ENCODE results near the gene WFDC8.

WFDC8 gene

GRCh38 chr20:45579184-45579583 lies at the start of gene WFDC8:
WFDC8 (minus strand) TSS chr20:45579284; CDS start chr20:45579247, 37 bp downstream.
- Histone ChIP-seq H3K27me3 (ENCODE audit: control insufficient read depth in 1 of 2, insufficient read depth in 2 of 2, low read length in 2 of 2) (no peaks in the 10 kb centered on the region), H3K36me3 (ENCODE audit: control insufficient read depth in 1 of 2, insufficient read depth in 2 of 2, low read length in 2 of 2) (no peaks in the 10 kb centered on the region), H3K4me3 (ENCODE audit: low read depth in 1 of 2, low read length in 2 of 2) (no peak within 1 kb of the TSS), H3K9ac (ENCODE audit: low read depth in 1 of 2, low read length in 2 of 2) (no peak within 1 kb of the TSS), H3K9me3 (ENCODE audit: control insufficient read depth in 1 of 2, low read length in 2 of 2) (no peaks in the 10 kb centered on the region), H3K4me1 (ENCODE audit: control insufficient read depth in 1 of 2, insufficient read depth in 2 of 2, low read length in 2 of 2) (peaks cover 0 to 4% of the 10 kb centered on the region in 2 donors), H3K27ac (ENCODE audit: low read depth, low read length) (no peak within 1 kb of the TSS)

- Histone ChIP-seq H3K4me3 (ENCODE audit: low read depth in 1 of 2, low read length in 2 of 2) (no peak overlapping the region), H3K4me1 (ENCODE audit: control insufficient read depth in 1 of 2, insufficient read depth in 2 of 2, low read length in 2 of 2) (peaks cover 0 to 5% of the 10 kb centered on the region in 2 donors), H3K27ac (ENCODE audit: low read depth, low read length) (no peak overlapping the region), H3K9me3 (ENCODE audit: control insufficient read depth in 1 of 2, low read length in 2 of 2) (no peaks in the 10 kb centered on the region), H3K36me3 (ENCODE audit: control insufficient read depth in 1 of 2, insufficient read depth in 2 of 2, low read length in 2 of 2) (no peaks in the 10 kb centered on the region), H3K9ac (ENCODE audit: low read depth in 1 of 2, low read length in 2 of 2) (no peak overlapping the region), H3K27me3 (ENCODE audit: control insufficient read depth in 1 of 2, insufficient read depth in 2 of 2, low read length in 2 of 2) (no peaks in the 10 kb centered on the region)
Measured at GRCh38 chr20:45626540-45626939, 47.5 kb upstream of the WFDC8 start.

GRCh38 chr20:45621593-45621992 lies 42.5 kb upstream of the WFDC8 start:
- no peaks in the 10 kb centered on the region for H3K9me3 ChIP-seq (ENCODE audit: control insufficient read depth in 1 of 2, low read length in 2 of 2)
- no peaks in the 10 kb centered on the region for H3K36me3 ChIP-seq (ENCODE audit: control insufficient read depth in 1 of 2, insufficient read depth in 2 of 2, low read length in 2 of 2)
- no peaks in the 10 kb centered on the region for H3K27me3 ChIP-seq (ENCODE audit: control insufficient read depth in 1 of 2, insufficient read depth in 2 of 2, low read length in 2 of 2)
- no peak overlapping the region for H3K9ac ChIP-seq (ENCODE audit: low read depth in 1 of 2, low read length in 2 of 2)
- H3K4me1 ChIP-seq (ENCODE audit: control insufficient read depth in 1 of 2, insufficient read depth in 2 of 2, low read length in 2 of 2) = peaks cover 0 to 9% of the 10 kb centered on the region in 2 donors
- H3K27ac ChIP-seq (ENCODE audit: low read depth, low read length) = no peak overlapping the region
- no peak overlapping the region for H3K4me3 ChIP-seq (ENCODE audit: low read depth in 1 of 2, low read length in 2 of 2)

GRCh38 chr20:45617591-45617990 lies 38.5 kb upstream of the WFDC8 start:
- H3K9ac ChIP-seq (ENCODE audit: low read depth in 1 of 2, low read length in 2 of 2) = no peak overlapping the region

GRCh38 chr20:45612314-45612713 lies 33.2 kb upstream of the WFDC8 start:
- H3K27me3 ChIP-seq (ENCODE audit: control insufficient read depth in 1 of 2, insufficient read depth in 2 of 2, low read length in 2 of 2) = no peaks in the 10 kb centered on the region
- H3K9ac ChIP-seq (ENCODE audit: low read depth in 1 of 2, low read length in 2 of 2) = no peak overlapping the region
- H3K27ac ChIP-seq (ENCODE audit: low read depth, low read length) = no peak overlapping the region
- H3K36me3 ChIP-seq (ENCODE audit: control insufficient read depth in 1 of 2, insufficient read depth in 2 of 2, low read length in 2 of 2) = no peaks in the 10 kb centered on the region
- H3K4me3 ChIP-seq (ENCODE audit: low read depth in 1 of 2, low read length in 2 of 2) = no peak overlapping the region
- H3K4me1 ChIP-seq (ENCODE audit: control insufficient read depth in 1 of 2, insufficient read depth in 2 of 2, low read length in 2 of 2) = no peaks in the 10 kb centered on the region
- no peaks in the 10 kb centered on the region for H3K9me3 ChIP-seq (ENCODE audit: control insufficient read depth in 1 of 2, low read length in 2 of 2)

More at GRCh38 chr20:45617591-45617990, 38.5 kb upstream of the WFDC8 start:
- H3K4me1 ChIP-seq (ENCODE audit: control insufficient read depth in 1 of 2, insufficient read depth in 2 of 2, low read length in 2 of 2) = peaks cover 0 to 9% of the 10 kb centered on the region in 2 donors
- H3K9me3 ChIP-seq (ENCODE audit: control insufficient read depth in 1 of 2, low read length in 2 of 2) = no peaks in the 10 kb centered on the region
- no peaks in the 10 kb centered on the region for H3K36me3 ChIP-seq (ENCODE audit: control insufficient read depth in 1 of 2, insufficient read depth in 2 of 2, low read length in 2 of 2)
- no peaks in the 10 kb centered on the region for H3K27me3 ChIP-seq (ENCODE audit: control insufficient read depth in 1 of 2, insufficient read depth in 2 of 2, low read length in 2 of 2)
- no peak overlapping the region for H3K27ac ChIP-seq (ENCODE audit: low read depth, low read length)
- no peak overlapping the region for H3K4me3 ChIP-seq (ENCODE audit: low read depth in 1 of 2, low read length in 2 of 2)

- Histone ChIP-seq H3K4me3 (ENCODE audit: low read depth in 1 of 2, low read length in 2 of 2) (no peak overlapping the region), H3K27ac (ENCODE audit: low read depth, low read length) (no peak overlapping the region), H3K9me3 (ENCODE audit: control insufficient read depth in 1 of 2, low read length in 2 of 2) (no peaks in the 10 kb centered on the region), H3K36me3 (ENCODE audit: control insufficient read depth in 1 of 2, insufficient read depth in 2 of 2, low read length in 2 of 2) (no peaks in the 10 kb centered on the region), H3K27me3 (ENCODE audit: control insufficient read depth in 1 of 2, insufficient read depth in 2 of 2, low read length in 2 of 2) (no peaks in the 10 kb centered on the region), H3K4me1 (ENCODE audit: control insufficient read depth in 1 of 2, insufficient read depth in 2 of 2, low read length in 2 of 2) (no peaks in the 10 kb centered on the region), H3K9ac (ENCODE audit: low read depth in 1 of 2, low read length in 2 of 2) (no peak overlapping the region)
Measured at GRCh38 chr20:45611054-45611453, 32.0 kb upstream of the WFDC8 start.

GRCh38 chr20:45607810-45608209 lies 28.7 kb upstream of the WFDC8 start:
- no peak overlapping the region for H3K27ac ChIP-seq (ENCODE audit: low read depth, low read length)
- H3K9me3 ChIP-seq (ENCODE audit: control insufficient read depth in 1 of 2, low read length in 2 of 2) = no peaks in the 10 kb centered on the region
- no peaks in the 10 kb centered on the region for H3K27me3 ChIP-seq (ENCODE audit: control insufficient read depth in 1 of 2, insufficient read depth in 2 of 2, low read length in 2 of 2)
- no peak overlapping the region for H3K4me3 ChIP-seq (ENCODE audit: low read depth in 1 of 2, low read length in 2 of 2)
- no peaks in the 10 kb centered on the region for H3K4me1 ChIP-seq (ENCODE audit: control insufficient read depth in 1 of 2, insufficient read depth in 2 of 2, low read length in 2 of 2)
- H3K36me3 ChIP-seq (ENCODE audit: control insufficient read depth in 1 of 2, insufficient read depth in 2 of 2, low read length in 2 of 2) = no peaks in the 10 kb centered on the region
- no peak overlapping the region for H3K9ac ChIP-seq (ENCODE audit: low read depth in 1 of 2, low read length in 2 of 2)

- H3K9ac ChIP-seq (ENCODE audit: low read depth in 1 of 2, low read length in 2 of 2) = no peak overlapping the region
- H3K4me3 ChIP-seq (ENCODE audit: low read depth in 1 of 2, low read length in 2 of 2) = no peak overlapping the region
- H3K27ac ChIP-seq (ENCODE audit: low read depth, low read length) = no peak overlapping the region
- no peaks in the 10 kb centered on the region for H3K27me3 ChIP-seq (ENCODE audit: control insufficient read depth in 1 of 2, insufficient read depth in 2 of 2, low read length in 2 of 2)
- H3K9me3 ChIP-seq (ENCODE audit: control insufficient read depth in 1 of 2, low read length in 2 of 2) = no peaks in the 10 kb centered on the region
- H3K36me3 ChIP-seq (ENCODE audit: control insufficient read depth in 1 of 2, insufficient read depth in 2 of 2, low read length in 2 of 2) = no peaks in the 10 kb centered on the region
- H3K4me1 ChIP-seq (ENCODE audit: control insufficient read depth in 1 of 2, insufficient read depth in 2 of 2, low read length in 2 of 2) = no peaks in the 10 kb centered on the region
Measured at GRCh38 chr20:45595235-45595634, 16.2 kb upstream of the WFDC8 start.

- H3K4me1 ChIP-seq (ENCODE audit: control insufficient read depth in 1 of 2, insufficient read depth in 2 of 2, low read length in 2 of 2) = no peaks in the 10 kb centered on the region
- H3K36me3 ChIP-seq (ENCODE audit: control insufficient read depth in 1 of 2, insufficient read depth in 2 of 2, low read length in 2 of 2) = no peaks in the 10 kb centered on the region
- H3K27ac ChIP-seq (ENCODE audit: low read depth, low read length) = no peak overlapping the region
- H3K9ac ChIP-seq (ENCODE audit: low read depth in 1 of 2, low read length in 2 of 2) = no peak overlapping the region
- H3K4me3 ChIP-seq (ENCODE audit: low read depth in 1 of 2, low read length in 2 of 2) = no peak overlapping the region
- no peaks in the 10 kb centered on the region for H3K27me3 ChIP-seq (ENCODE audit: control insufficient read depth in 1 of 2, insufficient read depth in 2 of 2, low read length in 2 of 2)
- no peaks in the 10 kb centered on the region for H3K9me3 ChIP-seq (ENCODE audit: control insufficient read depth in 1 of 2, low read length in 2 of 2)
Measured at GRCh38 chr20:45593498-45593897, 14.4 kb upstream of the WFDC8 start.

- no peak overlapping the region for H3K9ac ChIP-seq (ENCODE audit: low read depth in 1 of 2, low read length in 2 of 2)
- H3K36me3 ChIP-seq (ENCODE audit: control insufficient read depth in 1 of 2, insufficient read depth in 2 of 2, low read length in 2 of 2) = no peaks in the 10 kb centered on the region
- no peaks in the 10 kb centered on the region for H3K9me3 ChIP-seq (ENCODE audit: control insufficient read depth in 1 of 2, low read length in 2 of 2)
Measured at GRCh38 chr20:45592574-45593189, 13.6 kb upstream of the WFDC8 start.

GRCh38 chr20:45589725-45590124 lies 10.6 kb upstream of the WFDC8 start:
- Histone ChIP-seq H3K27ac (ENCODE audit: low read depth, low read length) (no peak overlapping the region), H3K36me3 (ENCODE audit: control insufficient read depth in 1 of 2, insufficient read depth in 2 of 2, low read length in 2 of 2) (no peaks in the 10 kb centered on the region), H3K4me1 (ENCODE audit: control insufficient read depth in 1 of 2, insufficient read depth in 2 of 2, low read length in 2 of 2) (no peaks in the 10 kb centered on the region), H3K9me3 (ENCODE audit: control insufficient read depth in 1 of 2, low read length in 2 of 2) (no peaks in the 10 kb centered on the region), H3K4me3 (ENCODE audit: low read depth in 1 of 2, low read length in 2 of 2) (no peak overlapping the region), H3K27me3 (ENCODE audit: control insufficient read depth in 1 of 2, insufficient read depth in 2 of 2, low read length in 2 of 2) (no peaks in the 10 kb centered on the region), H3K9ac (ENCODE audit: low read depth in 1 of 2, low read length in 2 of 2) (no peak overlapping the region)

More at GRCh38 chr20:45592574-45593189, 13.6 kb upstream of the WFDC8 start:
- no peak overlapping the region for H3K4me3 ChIP-seq (ENCODE audit: low read depth in 1 of 2, low read length in 2 of 2)
- H3K4me1 ChIP-seq (ENCODE audit: control insufficient read depth in 1 of 2, insufficient read depth in 2 of 2, low read length in 2 of 2) = no peaks in the 10 kb centered on the region
- no peak overlapping the region for H3K27ac ChIP-seq (ENCODE audit: low read depth, low read length)
- no peaks in the 10 kb centered on the region for H3K27me3 ChIP-seq (ENCODE audit: control insufficient read depth in 1 of 2, insufficient read depth in 2 of 2, low read length in 2 of 2)

Data from duodenal mucosa (tissue), 2 donors.